Measurements from ENCODE around the gene RUSF1.
"Not testable (repeated sequence)": the region's sequence is repeated elsewhere in the genome, so short reads cannot be mapped to it uniquely, and the experiment has no call there.

RUSF1 gene

GRCh38 chr16:31484491-31485171 is 23.6 kb downstream of the RUSF1 start:
- TF ChIP-seq MAX (IDR thresholded peaks at IDR 0.05; ENCODE audit: low read depth, low read length) (no peak), CTCF (IDR thresholded peaks at IDR 0.05; ENCODE audit: low read depth, low read length) (no peak), POLR2A (IDR thresholded peaks at IDR 0.05; ENCODE audit: extremely low read depth, insufficient read length) (no peak), MYC (IDR thresholded peaks at IDR 0.05; ENCODE audit: low read depth, low read length) (no peak)
- no peak for DNase-seq (ENCODE audit: low read depth)
- no peak overlapping the region for H3K4me3 ChIP-seq (ENCODE audit: low read depth, low read length)

- not testable (repeated sequence) for DNase-seq (ENCODE audit: low read depth); H3K4me3 ChIP-seq (ENCODE audit: low read depth, low read length)
Measured at GRCh38 chr16:31484048-31484447, 24.1 kb downstream of the RUSF1 start.

- no peak within 1 kb of the TSS for H3K4me3 ChIP-seq (ENCODE audit: low read depth, low read length)
- DNase-seq (ENCODE audit: low read depth) = no peak
- TF ChIP-seq CTCF (IDR thresholded peaks at IDR 0.05; ENCODE audit: low read depth, low read length) = no peak
- TF ChIP-seq POLR2A (IDR thresholded peaks at IDR 0.05; ENCODE audit: extremely low read depth, insufficient read length) = no peak
- no peak for TF ChIP-seq MYC (IDR thresholded peaks at IDR 0.05; ENCODE audit: low read depth, low read length)
- TF ChIP-seq MAX (IDR thresholded peaks at IDR 0.05; ENCODE audit: low read depth, low read length) = no peak
Measured at GRCh38 chr16:31483081-31483480, 25.1 kb downstream of the RUSF1 start, which contains the start of gene SLC5A2. TSS of gene SLC5A2 (plus strand) at chr16:31483123. CDS start at chr16:31483137, 14 bp downstream.

GRCh38 chr16:31480851-31481536 is 27.2 kb downstream of the RUSF1 start:
- TF ChIP-seq MYC (IDR thresholded peaks at IDR 0.05; ENCODE audit: low read depth, low read length) (no peak), POLR2A (IDR thresholded peaks at IDR 0.05; ENCODE audit: extremely low read depth, insufficient read length) (no peak), MAX (IDR thresholded peaks at IDR 0.05; ENCODE audit: low read depth, low read length) (no peak), CTCF (IDR thresholded peaks at IDR 0.05; ENCODE audit: low read depth, low read length) (no peak)
- DNase-seq (ENCODE audit: low read depth) = no peak
- no peak overlapping the region for H3K4me3 ChIP-seq (ENCODE audit: low read depth, low read length)

- DNase-seq (ENCODE audit: low read depth) = no peak
- TF ChIP-seq CTCF (IDR thresholded peaks at IDR 0.05; ENCODE audit: low read depth, low read length) (no peak), MYC (IDR thresholded peaks at IDR 0.05; ENCODE audit: low read depth, low read length) (no peak), MAX (IDR thresholded peaks at IDR 0.05; ENCODE audit: low read depth, low read length) (no peak), POLR2A (IDR thresholded peaks at IDR 0.05; ENCODE audit: extremely low read depth, insufficient read length) (no peak)
- no peak overlapping the region for H3K4me3 ChIP-seq (ENCODE audit: low read depth, low read length)
Measured at GRCh38 chr16:31479751-31480150, 28.4 kb downstream of the RUSF1 start.

GRCh38 chr16:31478956-31479355 is 29.2 kb downstream of the RUSF1 start:
- DNase-seq (ENCODE audit: low read depth) = no peak
- no peak overlapping the region for H3K4me3 ChIP-seq (ENCODE audit: low read depth, low read length)
- TF ChIP-seq CTCF (IDR thresholded peaks at IDR 0.05; ENCODE audit: low read depth, low read length) (no peak), POLR2A (IDR thresholded peaks at IDR 0.05; ENCODE audit: extremely low read depth, insufficient read length) (no peak), MYC (IDR thresholded peaks at IDR 0.05; ENCODE audit: low read depth, low read length) (no peak), MAX (IDR thresholded peaks at IDR 0.05; ENCODE audit: low read depth, low read length) (no peak)

Measured in NB4 (cell line).